Measurements from ENCODE around the gene SVOP.

SVOP gene

GRCh38 chr12:108935159-108935763 lies 85.6 kb downstream of the SVOP start:
- no peak for DNase-seq (ENCODE audit: low read depth)

- DNase-seq (ENCODE audit: low read depth): no peak
Observed at GRCh38 chr12:108933949-108934348, 86.9 kb downstream of the SVOP start.

- DNase-seq (ENCODE audit: low read depth): no peak
Observed at GRCh38 chr12:108930756-108931155, 90.1 kb downstream of the SVOP start.

- DNase-seq (ENCODE audit: low read depth): no peak
Observed at GRCh38 chr12:108930155-108930554, 90.7 kb downstream of the SVOP start.

- no peak for DNase-seq (ENCODE audit: low read depth)
Observed at GRCh38 chr12:108928695-108929094, 92.2 kb downstream of the SVOP start.

- DNase-seq (ENCODE audit: low read depth): no peak
Observed at GRCh38 chr12:108922918-108923317, 98.0 kb downstream of the SVOP start.

- no peak for DNase-seq (ENCODE audit: low read depth)
Observed at GRCh38 chr12:108921946-108922345, 98.9 kb downstream of the SVOP start.

- no peak for DNase-seq (ENCODE audit: low read depth)
Observed at GRCh38 chr12:108918960-108919642, 101.8 kb downstream of the SVOP start.

- DNase-seq (ENCODE audit: low read depth): no peak
Observed at GRCh38 chr12:108918206-108918605, 102.7 kb downstream of the SVOP start.

- DNase-seq (ENCODE audit: low read depth): no peak
Observed at GRCh38 chr12:108916336-108916735, 104.5 kb downstream of the SVOP start.

- no peak for DNase-seq (ENCODE audit: low read depth)
Observed at GRCh38 chr12:108915632-108916133, 105.2 kb downstream of the SVOP start.

- no peak for DNase-seq (ENCODE audit: low read depth)
Observed at GRCh38 chr12:108914121-108914531, 106.7 kb downstream of the SVOP start.

- DNase-seq (ENCODE audit: low read depth): no peak
Observed at GRCh38 chr12:108912361-108912760, 108.5 kb downstream of the SVOP start.

- DNase-seq (ENCODE audit: low read depth): no peak
Observed at GRCh38 chr12:108911915-108912314, 109.0 kb downstream of the SVOP start.

GRCh38 chr12:108910336-108910735 lies 110.5 kb downstream of the SVOP start:
- no peak for DNase-seq (ENCODE audit: low read depth)

- DNase-seq (ENCODE audit: low read depth): no peak
Observed at GRCh38 chr12:108907839-108908351, 113.0 kb downstream of the SVOP start.

GRCh38 chr12:108906971-108907370 lies 113.9 kb downstream of the SVOP start:
- no peak for DNase-seq (ENCODE audit: low read depth)

GRCh38 chr12:108905725-108906124 lies 115.1 kb downstream of the SVOP start:
- no peak for DNase-seq (ENCODE audit: low read depth)

GRCh38 chr12:108899145-108899544 lies 121.7 kb downstream of the SVOP start:
- DNase-seq (ENCODE audit: low read depth): no peak

- DNase-seq (ENCODE audit: low read depth): no peak
Observed at GRCh38 chr12:108896817-108897216, 124.1 kb downstream of the SVOP start.

GRCh38 chr12:108896336-108896735 lies 124.5 kb downstream of the SVOP start:
- DNase-seq (ENCODE audit: low read depth): no peak

GRCh38 chr12:108895220-108895802 lies 125.6 kb downstream of the SVOP start:
- DNase-seq (ENCODE audit: low read depth): no peak

- DNase-seq (ENCODE audit: low read depth): no peak
Observed at GRCh38 chr12:108890208-108890607, 130.7 kb downstream of the SVOP start.

Data from activated gamma-delta T cell treated with anti-CD3 and anti-CD28 coated beads, Interleukin-2, amount 50 U/mL, for 16 hours (primary cell).